Measurements from ENCODE around the gene RAB4B. TPM values are rescaled to one million over a fixed set of nuclear protein-coding genes. Genes with fewer than 3 reads are reported as not detected.

Gene RAB4B
- total RNA-seq, 2 donors from 2014 or later: 37.9 to 38.2 TPM

DNA sequence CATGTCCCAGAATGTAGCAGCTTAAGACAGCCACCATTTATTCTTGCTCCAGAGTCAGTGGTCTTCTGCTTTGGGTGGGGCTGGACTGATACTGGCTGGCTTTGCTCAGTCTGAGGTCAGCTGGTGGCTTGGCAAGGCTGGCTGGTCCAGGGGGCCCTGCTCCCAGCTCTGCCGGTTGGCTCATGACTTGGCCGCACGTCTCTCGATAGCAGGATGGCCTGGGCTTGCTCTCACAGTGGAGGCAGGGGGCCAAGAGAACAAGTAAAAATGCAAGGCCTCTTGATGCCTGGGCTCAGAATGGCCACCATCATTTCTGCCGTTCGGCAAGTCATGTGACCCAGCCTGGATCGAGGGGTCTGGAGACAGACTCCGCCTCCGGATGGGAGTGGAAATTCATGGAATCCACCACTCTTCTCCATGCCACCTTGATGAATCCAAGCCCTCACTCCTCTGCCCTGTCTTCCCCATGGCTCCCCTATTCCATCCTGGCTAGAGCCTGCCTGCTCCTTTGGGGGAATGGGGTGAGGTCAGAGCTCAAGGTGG lies 40.9 kb upstream of the RAB4B start:
- H3K36me3 ChIP-seq: peaks cover 62% of the 10 kb centered on the region
- H3K27ac ChIP-seq: no peak overlapping the region
- TF ChIP-seq CTCF (IDR thresholded peaks at IDR 0.05): no peak
- H3K9me3 ChIP-seq: no peaks in the 10 kb centered on the region
- DNase-seq (ENCODE audit: low spot score) (no peak), ATAC-seq (ENCODE audit: insufficient number of reproducible peaks, low FRiP score, low read depth) (no peak)
- peaks cover 0 to 18% of the 10 kb centered on the region in 2 donors for H3K4me1 ChIP-seq (ENCODE audit: control insufficient read depth in 1 of 2, low read depth in 2 of 2)
- H3K4me3 ChIP-seq: no peak overlapping the region
- no peaks in the 10 kb centered on the region for H3K27me3 ChIP-seq (replicated peaks; ENCODE audit: insufficient read depth)

DNA sequence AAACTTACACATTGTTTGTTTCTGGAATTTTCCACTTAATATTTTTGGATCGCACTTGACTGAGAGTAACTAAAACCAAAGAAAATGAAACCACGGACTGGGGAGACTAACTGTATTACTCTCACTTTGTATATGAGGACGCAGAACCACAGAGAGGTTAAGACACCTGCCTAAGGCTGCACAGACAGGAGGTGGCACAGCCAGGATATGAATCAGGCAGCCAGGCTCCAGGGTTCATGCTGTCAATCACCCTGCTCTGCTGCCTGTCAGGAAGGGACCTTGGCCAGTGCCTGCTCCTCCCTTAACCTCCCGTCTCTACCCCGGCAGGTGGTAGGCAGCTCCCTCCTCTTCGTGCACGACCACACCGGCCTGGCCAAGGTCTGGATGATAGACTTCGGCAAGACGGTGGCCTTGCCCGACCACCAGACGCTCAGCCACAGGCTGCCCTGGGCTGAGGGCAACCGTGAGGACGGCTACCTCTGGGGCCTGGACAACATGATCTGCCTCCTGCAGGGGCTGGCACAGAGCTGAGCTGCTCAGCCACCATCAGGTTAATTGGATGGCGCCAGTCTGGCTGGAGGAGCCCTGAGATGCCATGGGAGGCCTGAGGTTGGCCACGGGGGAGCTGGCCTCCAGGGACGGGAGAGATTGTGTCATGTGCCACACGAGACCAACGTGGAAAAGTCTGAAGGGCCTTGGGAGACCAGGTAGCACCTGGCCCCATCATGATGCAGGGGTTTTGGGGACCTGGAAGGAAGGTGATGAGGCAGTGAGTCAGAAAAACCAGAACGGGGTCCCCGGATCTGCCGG lies 38.8 kb upstream of the RAB4B start:
- peaks cover 46% of the 10 kb centered on the region for H3K36me3 ChIP-seq
- no peak overlapping the region for H3K4me3 ChIP-seq
- peaks cover 0 to 18% of the 10 kb centered on the region in 2 donors for H3K4me1 ChIP-seq (ENCODE audit: control insufficient read depth in 1 of 2, low read depth in 2 of 2)
- DNase-seq (ENCODE audit: low spot score) (no peak), ATAC-seq (ENCODE audit: insufficient number of reproducible peaks, low FRiP score, low read depth) (no peak)
- H3K27ac ChIP-seq: peak overlapping the region in 1 of 2 donors; percentile 37
- no peaks in the 10 kb centered on the region for H3K9me3 ChIP-seq
- H3K27me3 ChIP-seq (replicated peaks; ENCODE audit: insufficient read depth): no peaks in the 10 kb centered on the region
- no peak for TF ChIP-seq CTCF (IDR thresholded peaks at IDR 0.05)

DNA sequence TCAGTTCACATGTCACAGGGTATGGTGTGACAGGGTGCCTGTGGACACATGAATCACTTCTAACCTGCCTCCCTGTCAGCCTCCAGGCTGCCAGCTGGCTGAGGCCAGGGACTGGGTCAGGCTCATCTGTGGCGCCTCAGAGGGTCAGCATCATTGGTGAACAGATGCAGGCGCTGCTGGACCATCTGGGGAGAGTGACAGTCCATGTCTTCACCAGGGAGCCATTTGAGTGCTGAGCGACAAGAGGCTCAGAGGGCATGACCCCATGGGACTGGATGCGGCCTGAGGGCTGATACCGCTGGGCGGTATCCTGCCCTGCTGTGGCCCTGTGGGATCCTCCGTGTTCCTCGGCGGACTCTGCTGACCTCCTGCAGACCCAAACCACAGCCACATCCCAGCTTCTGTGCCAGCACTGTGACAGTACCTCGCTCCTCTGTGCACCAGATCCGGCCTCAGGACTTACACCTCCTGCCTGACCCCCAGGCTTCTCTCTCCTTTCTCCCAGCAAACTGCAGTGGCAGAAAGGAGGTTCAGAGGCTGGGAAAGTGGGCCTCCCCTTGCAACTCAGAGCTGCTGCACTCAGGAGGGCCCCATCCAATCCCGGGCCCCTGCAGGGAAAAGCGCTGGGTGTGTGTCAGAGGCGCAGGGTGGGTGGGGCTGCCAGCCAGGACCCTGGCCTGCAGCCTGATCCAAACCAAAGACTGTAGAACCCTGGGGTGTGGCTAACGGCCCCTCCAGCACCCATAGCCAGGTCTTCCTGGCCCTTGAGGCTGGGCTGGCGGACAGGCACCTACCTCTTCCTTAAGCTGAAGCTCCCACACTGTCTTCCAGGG lies 38.0 kb upstream of the RAB4B start:
- no peak for ATAC-seq (ENCODE audit: insufficient number of reproducible peaks, low FRiP score, low read depth)
- Histone ChIP-seq H3K27me3 (replicated peaks; ENCODE audit: insufficient read depth) (no peaks in the 10 kb centered on the region), H3K4me3 (no peak overlapping the region)

DNA sequence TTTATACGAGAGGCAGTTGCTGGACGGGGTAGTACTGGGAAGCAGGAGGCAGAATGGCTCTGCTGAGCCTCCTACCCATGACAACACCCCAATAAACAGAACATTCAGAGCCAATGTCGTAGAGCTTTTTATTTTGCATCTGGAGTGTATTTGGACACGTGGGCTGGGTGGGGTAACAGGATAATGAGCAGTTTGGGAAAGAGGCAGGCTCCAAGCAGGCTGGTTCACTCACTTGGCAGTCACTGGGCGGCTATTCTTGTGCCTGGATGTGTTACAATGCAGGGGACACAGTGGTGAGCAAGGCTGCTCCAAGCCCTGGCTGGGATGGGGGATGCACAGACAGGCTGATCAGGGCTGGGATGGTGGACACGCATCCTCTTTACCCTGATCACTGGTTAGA lies 37.3 kb upstream of the RAB4B start:
- peaks cover 31% of the 10 kb centered on the region for H3K36me3 ChIP-seq
- peak; percentile 44 for DNase-seq (ENCODE audit: low spot score)

More for the DNA sequence above, 38.0 kb upstream of the RAB4B start:
- Histone ChIP-seq H3K27ac (peak overlapping the region; percentile 37 to 65), H3K4me1 (ENCODE audit: control insufficient read depth in 1 of 2, low read depth in 2 of 2) (peaks cover 0 to 20% of the 10 kb centered on the region in 2 donors), H3K36me3 (peaks cover 38% of the 10 kb centered on the region), H3K9me3 (no peaks in the 10 kb centered on the region)
- no peak for DNase-seq (ENCODE audit: low spot score)
- no peak for TF ChIP-seq CTCF (IDR thresholded peaks at IDR 0.05)

More for the DNA sequence above, 37.3 kb upstream of the RAB4B start:
- Histone ChIP-seq H3K27me3 (replicated peaks; ENCODE audit: insufficient read depth) (no peaks in the 10 kb centered on the region), H3K9me3 (no peaks in the 10 kb centered on the region), H3K4me1 (ENCODE audit: control insufficient read depth in 1 of 2, low read depth in 2 of 2) (peaks cover 0 to 26% of the 10 kb centered on the region in 2 donors), H3K27ac (peak overlapping the region; percentile 37 to 65), H3K4me3 (no peak overlapping the region)
- no peak for TF ChIP-seq CTCF (IDR thresholded peaks at IDR 0.05)
- ATAC-seq (ENCODE audit: insufficient number of reproducible peaks, low FRiP score, low read depth): no peak
